ENCODE results near the gene GPAM.
"Not testable (repeated sequence)": the region's sequence is repeated elsewhere in the genome, so short reads cannot be mapped to it uniquely, and the experiment has no call there.

GPAM gene

GRCh38 chr10:112183329-112184051 is at the start of gene GPAM:
Gene GPAM (minus strand): TSS chr10:112183765. CDS start chr10:112181784, 1,981 bp downstream.
- peak; percentile 98 for DNase-seq (ENCODE audit: low read depth)

- no peak for DNase-seq (ENCODE audit: low read depth)
These were observed 49.1 kb upstream of the GPAM start for GRCh38 chr10:112232670-112233069.

GRCh38 chr10:112231602-112232400 is 48.2 kb upstream of the GPAM start:
- DNase-seq (ENCODE audit: low read depth), result no peak

- no peak for DNase-seq (ENCODE audit: low read depth)
These were observed 46.9 kb upstream of the GPAM start for GRCh38 chr10:112230325-112230988.

- DNase-seq (ENCODE audit: low read depth), result no peak
These were observed 46.3 kb upstream of the GPAM start for GRCh38 chr10:112229901-112230300.

GRCh38 chr10:112229096-112229495 is 45.5 kb upstream of the GPAM start:
- DNase-seq (ENCODE audit: low read depth), result no peak

- not testable (repeated sequence) for DNase-seq (ENCODE audit: low read depth)
These were observed 45.0 kb upstream of the GPAM start for GRCh38 chr10:112228366-112229088.

GRCh38 chr10:112227331-112227987 is 43.9 kb upstream of the GPAM start:
- DNase-seq (ENCODE audit: low read depth), result no peak

GRCh38 chr10:112226439-112227248 is 43.1 kb upstream of the GPAM start:
- DNase-seq (ENCODE audit: low read depth), result no peak

GRCh38 chr10:112225771-112226438 is 42.3 kb upstream of the GPAM start:
- DNase-seq (ENCODE audit: low read depth), result no peak

- no peak for DNase-seq (ENCODE audit: low read depth)
These were observed 41.5 kb upstream of the GPAM start for GRCh38 chr10:112224933-112225529.

- DNase-seq (ENCODE audit: low read depth), result no peak
These were observed 40.2 kb upstream of the GPAM start for GRCh38 chr10:112223725-112224124.

GRCh38 chr10:112222799-112223198 is 39.2 kb upstream of the GPAM start:
- no peak for DNase-seq (ENCODE audit: low read depth)

GRCh38 chr10:112221545-112221944 is 38.0 kb upstream of the GPAM start:
- DNase-seq (ENCODE audit: low read depth), result no peak

GRCh38 chr10:112218960-112219359 is 35.4 kb upstream of the GPAM start:
- DNase-seq (ENCODE audit: low read depth), result no peak

- DNase-seq (ENCODE audit: low read depth), result no peak
These were observed 34.4 kb upstream of the GPAM start for GRCh38 chr10:112218036-112218390.

GRCh38 chr10:112217386-112218035 is 33.9 kb upstream of the GPAM start:
- DNase-seq (ENCODE audit: low read depth), result no peak

GRCh38 chr10:112216966-112217365 is 33.4 kb upstream of the GPAM start:
- no peak for DNase-seq (ENCODE audit: low read depth)

- no peak for DNase-seq (ENCODE audit: low read depth)
These were observed 32.6 kb upstream of the GPAM start for GRCh38 chr10:112216151-112216550.

All from activated T-helper 1 cell treated with Interleukin-2 at 50 U/mL for 16 hours (primary cell).